ENCODE measurements around the gene PFKP.

The PFKP gene

GRCh38 chr10:3136336-3136735 is 69.0 kb downstream of the PFKP start:
- no peak for DNase-seq (ENCODE audit: low read depth)

DNA sequence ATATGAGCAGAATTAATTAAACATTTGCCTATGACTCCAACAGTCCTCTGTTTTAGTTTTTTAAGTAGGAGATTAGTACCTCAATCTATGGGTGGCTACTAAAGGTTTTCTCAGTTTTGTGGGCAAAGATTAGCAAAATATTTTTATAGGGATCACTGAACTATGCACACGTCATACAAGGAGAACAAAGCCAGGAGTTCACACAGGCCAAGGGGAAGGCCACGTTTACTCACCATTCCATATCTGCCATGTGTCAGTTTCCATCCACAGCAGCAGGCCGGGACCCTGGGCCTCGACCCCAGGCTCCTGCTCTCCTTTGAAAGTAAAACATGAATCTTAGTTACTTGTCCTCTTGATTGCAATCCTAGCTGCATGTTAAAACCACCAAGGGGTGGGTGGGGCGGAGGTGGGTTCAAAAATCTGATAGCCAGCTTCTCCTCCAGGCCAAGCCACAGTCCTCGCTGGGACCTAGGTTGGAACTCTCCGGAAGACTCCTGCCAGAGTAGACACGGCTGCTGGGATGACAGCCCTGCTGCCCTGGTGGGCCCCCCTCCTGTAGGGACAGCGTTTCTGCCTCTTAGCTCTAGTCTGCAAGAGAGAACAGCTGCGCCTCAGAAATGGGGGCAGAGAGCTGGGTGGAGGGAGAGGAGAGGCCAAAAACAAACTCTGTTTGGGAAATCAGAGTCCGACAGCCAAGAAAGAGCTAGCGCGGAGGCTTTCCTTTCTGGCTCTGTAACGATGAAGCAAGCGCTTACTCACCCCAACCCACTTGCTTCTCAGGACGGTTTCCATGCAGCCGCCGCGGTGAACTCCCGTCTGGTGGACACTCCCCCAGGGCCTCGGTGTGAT is 69.6 kb downstream of the PFKP start:
- DNase-seq (ENCODE audit: low read depth) = no peak

- DNase-seq (ENCODE audit: low read depth) = no peak
Observed at GRCh38 chr10:3137958-3138726, 70.8 kb downstream of the PFKP start.

DNA sequence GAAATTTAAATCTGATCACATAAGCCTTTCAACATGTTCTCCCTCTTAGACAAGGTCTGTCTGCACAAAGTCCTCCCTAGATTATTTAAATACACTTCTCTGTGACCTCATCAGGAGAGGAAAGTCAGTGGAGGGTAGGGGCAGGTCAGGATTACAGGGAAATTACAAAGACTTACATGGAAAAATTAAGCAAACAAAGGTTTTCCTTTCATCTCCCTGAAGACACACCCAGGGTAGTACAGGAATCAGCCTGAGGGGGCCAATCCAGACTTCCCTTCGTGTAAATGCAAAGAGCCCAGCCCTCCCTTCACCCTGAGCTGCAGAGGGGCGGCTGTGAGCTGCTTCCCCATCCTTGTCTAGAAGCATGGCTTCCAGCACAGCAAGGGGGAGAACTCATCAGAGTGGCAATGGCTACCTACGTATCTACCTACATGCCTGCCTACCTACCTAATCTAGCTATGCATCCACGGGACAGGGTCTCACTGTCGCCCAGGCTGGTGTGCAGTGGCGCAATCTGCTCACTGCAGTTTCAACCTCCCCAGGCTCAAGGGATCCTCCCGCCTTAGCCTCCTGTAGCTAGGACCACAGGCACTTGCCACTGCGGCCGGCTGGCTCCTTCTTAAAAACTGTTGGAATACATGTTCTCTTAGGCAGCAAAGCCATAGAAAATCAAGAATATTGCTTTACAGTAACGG is 72.0 kb downstream of the PFKP start:
- DNase-seq (ENCODE audit: low read depth) = no peak

DNA sequence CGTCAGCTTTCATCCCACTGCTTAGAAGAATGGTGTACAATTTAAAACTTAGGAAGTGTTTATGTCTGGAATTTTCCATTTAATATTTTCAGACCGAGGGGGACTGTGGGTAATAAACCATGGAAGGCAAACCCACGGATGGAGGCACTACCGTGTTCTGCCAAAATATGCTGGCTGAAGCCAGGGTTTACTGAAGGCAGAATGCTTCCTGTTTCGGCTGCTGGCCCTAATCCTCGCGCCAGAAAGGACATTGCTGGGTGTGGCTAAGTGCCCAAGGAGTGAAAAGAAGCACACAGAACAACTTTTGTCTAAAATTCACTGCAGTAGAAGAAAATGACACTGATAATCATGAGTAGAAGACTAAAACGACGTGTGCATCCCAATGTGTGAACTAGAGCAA is 72.9 kb downstream of the PFKP start:
- no peak for DNase-seq (ENCODE audit: low read depth)

DNA sequence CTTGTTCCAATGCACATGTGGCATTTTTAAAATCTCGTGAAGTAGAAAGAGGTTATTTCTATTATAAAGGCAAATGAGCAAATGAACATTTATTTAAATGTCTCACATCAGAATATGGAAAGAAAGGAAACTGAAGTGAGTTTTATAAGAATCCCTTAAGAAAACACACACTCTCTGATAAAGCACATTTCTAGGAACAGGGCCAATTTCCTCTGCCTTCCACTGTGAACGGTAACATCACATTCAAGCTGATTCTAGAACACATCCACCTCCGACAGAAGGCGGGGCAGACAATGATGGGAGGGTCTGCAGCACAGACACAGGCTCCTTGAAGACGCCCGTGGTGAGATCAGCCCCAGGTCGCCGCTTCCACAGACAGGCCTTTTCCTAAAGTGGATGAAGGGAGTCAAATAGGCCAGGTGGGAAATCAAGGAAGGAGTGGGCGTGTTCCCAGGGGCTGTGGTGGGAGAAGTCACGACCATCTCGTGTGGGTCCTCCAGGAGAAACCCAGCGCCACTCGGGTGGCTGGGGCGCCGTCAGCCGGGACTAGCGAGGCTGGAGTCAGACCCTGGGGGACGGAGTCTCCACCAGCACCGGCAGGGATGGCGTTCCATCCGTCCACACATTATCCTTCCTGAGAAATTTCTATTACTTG is 74.1 kb downstream of the PFKP start:
- DNase-seq (ENCODE audit: low read depth) = no peak

DNA sequence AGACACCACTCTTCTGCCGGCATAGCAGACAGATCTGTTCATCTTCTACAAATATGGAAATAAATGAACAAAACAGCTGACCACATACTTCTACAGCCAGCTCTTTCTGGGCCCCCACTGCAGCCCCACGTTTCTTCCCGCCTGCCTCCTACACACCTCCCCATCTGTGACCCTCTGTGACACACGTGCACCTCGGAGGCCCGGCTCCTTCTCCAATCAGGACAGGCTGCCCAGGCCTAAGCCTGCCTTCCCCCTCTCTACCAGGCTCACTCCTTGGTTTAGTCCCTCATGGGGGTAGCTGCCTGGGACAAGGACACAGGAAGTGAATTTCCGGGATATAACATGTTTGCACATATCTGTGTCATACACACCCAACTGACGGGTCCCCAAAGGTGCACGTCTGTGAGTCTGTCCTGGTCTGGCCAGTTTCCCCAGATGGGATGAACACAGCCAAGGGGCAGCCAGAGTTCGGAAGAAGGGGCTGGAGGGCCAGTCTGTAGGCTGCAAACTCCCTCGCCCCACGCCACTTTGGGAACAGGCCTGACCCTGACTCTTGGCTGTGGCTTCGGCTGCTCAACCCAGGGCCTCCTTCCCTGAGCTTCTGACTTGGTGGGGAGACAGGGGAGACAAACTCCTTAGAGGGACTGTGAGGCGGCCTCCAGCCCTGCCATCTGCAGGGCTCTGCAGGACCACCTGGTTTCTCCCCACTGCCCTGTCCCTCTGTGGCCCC is 75.0 kb downstream of the PFKP start:
- no peak for DNase-seq (ENCODE audit: low read depth)

DNA sequence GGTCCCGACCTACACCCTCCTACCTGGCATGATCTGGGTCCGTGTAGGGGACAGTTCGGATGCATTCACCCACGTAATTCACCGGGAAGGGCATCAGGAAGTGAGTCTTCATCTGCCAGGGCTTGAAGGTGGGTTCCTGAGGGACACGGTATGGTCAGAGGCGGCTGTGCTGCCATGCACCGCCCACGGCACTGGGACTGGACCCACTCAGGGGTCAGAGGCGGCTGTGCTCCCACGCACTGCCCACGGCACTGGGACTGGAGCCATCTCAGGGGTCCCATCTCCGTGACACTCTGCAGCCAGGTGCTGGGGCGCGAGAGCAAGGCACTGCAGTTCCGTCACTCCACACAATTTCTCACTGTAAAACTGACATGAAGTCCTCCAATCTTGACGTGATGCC is 76.0 kb downstream of the PFKP start:
- DNase-seq (ENCODE audit: low read depth) = no peak

GRCh38 chr10:3143791-3144434 is 76.6 kb downstream of the PFKP start:
- DNase-seq (ENCODE audit: low read depth) = no peak

GRCh38 chr10:3145366-3145765 is 78.0 kb downstream of the PFKP start:
- no peak for DNase-seq (ENCODE audit: low read depth)

DNA sequence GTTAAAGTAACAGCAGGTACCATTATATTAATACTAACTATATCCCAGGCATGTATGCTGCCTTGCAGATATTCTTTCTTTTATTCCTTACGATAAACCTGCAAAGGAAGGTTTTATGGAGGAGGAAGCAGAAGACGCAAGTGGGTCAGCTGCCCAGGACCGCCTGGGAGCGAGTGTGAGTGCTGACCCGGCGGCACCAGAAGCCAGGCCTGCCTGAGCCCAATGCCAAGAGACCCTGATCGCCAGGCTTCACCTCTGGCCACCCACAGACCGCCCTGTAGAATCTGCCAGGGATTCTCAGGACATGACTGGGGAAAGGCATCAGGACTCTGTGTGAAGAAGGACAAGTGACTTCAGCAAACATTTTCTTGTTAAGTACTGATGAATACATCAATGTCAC is 78.9 kb downstream of the PFKP start:
- DNase-seq (ENCODE audit: low read depth) = no peak

GRCh38 chr10:3147117-3147820 is 79.9 kb downstream of the PFKP start:
- DNase-seq (ENCODE audit: low read depth) = no peak

DNA sequence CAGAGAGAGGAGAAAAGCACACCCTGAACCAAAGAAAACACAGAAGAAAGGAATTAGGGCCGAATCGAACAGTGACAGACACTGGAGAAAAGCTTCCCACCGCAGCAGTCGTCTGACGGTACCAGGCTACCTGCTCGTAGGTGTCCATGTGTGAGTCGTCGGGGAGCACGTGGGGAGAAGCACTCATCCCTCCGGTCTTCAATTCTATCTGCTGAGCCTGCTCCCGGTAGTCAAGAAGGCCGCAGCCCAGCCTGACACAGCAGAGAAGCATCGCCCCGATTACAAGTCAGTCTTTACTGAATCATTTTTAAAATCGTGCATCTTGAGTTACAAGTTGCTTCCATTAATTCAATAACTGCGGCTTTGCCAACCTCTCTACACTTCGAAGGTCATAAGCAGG is 80.7 kb downstream of the PFKP start:
- no peak for DNase-seq (ENCODE audit: low read depth)

DNA sequence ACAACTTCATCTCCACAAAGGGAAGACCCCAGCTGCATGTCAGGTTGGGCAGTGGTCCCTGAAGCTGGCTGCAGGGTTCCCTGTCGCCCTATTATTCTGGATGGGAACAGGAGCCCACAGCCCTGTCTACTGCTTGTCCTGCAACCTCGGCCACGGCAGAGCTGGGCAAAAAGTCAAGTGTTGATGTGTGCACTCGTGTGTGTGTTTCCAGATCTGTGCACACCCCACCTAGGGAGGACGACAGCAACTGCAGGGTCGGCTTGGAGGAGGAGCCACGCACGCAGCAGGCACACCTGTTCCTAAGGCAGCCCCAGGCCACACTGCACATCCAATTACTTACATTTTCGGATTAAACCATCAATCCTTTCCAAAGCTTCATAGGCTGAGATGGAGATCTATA is 81.6 kb downstream of the PFKP start:
- DNase-seq (ENCODE audit: low read depth) = no peak

- no peak for DNase-seq (ENCODE audit: low read depth)
Observed at GRCh38 chr10:3149918-3150317, 82.6 kb downstream of the PFKP start.

DNA sequence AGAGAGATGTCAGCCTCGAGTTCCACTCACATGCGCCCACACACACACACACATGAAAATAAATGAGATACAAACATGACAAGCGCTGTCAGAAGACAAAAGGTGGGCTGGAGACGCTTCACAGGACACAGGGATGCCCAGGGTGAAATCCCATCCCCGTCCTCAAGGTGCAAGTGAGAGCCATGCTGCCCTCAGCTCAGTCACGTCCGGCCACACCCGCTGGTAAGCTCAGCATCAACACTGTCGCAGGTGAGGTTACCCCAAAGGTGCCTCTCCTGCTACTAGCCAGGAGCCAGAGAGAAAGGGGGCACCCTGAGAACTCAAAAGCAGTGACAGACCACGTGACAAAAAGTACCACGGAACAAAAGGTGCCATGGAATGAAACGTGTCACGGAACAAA is 83.0 kb downstream of the PFKP start:
- DNase-seq (ENCODE audit: low read depth) = no peak

GRCh38 chr10:3150961-3151360 is 83.6 kb downstream of the PFKP start:
- no peak for DNase-seq (ENCODE audit: low read depth)

DNA sequence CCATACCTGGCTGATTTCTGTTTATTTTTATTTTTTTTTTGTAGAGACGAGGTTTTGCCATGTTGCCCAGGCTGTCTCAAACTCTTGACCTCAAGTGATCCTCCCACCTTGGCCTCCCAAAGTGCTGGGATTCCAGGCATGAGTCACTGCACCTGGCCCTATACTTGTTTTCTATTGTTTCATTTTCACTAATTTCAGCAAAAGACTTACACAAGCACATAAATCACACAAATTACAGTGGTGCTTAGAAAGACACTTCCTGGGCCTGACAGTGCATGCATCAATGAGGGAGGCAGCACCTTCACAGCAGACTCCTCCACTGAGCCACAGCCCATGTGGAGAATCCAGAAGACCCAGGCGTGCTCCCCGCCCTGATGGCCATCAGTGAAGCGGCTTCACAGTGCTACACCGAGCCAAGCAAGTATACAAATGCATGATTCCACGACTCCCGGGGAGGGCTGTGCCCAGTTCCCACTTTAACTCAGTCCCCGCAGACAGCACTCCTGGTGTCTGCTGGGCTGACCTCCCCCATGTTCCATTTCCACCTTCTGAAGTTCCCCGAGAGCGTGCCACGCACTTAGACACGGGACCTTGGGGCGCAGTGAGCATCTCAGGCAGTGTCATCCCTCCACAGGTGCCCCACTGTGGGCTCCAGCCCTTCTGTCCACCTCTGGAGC is 84.7 kb downstream of the PFKP start:
- no peak for DNase-seq (ENCODE audit: low read depth)

DNA sequence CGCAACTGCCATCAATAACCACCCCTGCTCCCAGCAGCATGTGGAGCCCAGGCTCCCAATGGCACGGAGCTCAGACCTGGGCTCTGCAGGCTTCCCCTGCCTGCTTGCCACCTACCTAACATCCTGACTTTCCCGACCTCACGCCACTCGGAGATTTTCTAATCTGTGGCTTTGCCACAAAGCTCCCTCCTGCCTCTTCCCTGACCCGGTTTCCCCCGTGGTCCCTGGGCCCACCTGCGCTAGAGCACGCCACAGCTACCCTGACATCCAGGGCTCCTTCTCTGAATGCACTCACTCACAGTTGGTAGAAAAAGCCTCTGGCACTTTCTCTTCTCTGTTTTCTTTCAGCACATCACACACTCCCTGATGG is 85.2 kb downstream of the PFKP start:
- no peak for DNase-seq (ENCODE audit: low read depth)

GRCh38 chr10:3154666-3155065 is 87.3 kb downstream of the PFKP start:
- no peak for DNase-seq (ENCODE audit: low read depth)
